Measurements from ENCODE around the gene GRK3.
"Not testable (repeated sequence)": the region's sequence is repeated elsewhere in the genome, so short reads cannot be mapped to it uniquely, and the experiment has no call there.

The GRK3 gene

GRCh38 chr22:25702571-25703167 lies 138.2 kb downstream of the GRK3 start:
- no peak for DNase-seq

GRCh38 chr22:25704701-25705100 lies 140.2 kb downstream of the GRK3 start:
- no peak for DNase-seq

GRCh38 chr22:25706197-25706596 lies 141.7 kb downstream of the GRK3 start:
- DNase-seq: no peak

GRCh38 chr22:25708430-25708829 lies 144.0 kb downstream of the GRK3 start:
- not testable (repeated sequence) for DNase-seq

GRCh38 chr22:25709758-25710157 lies 145.3 kb downstream of the GRK3 start:
- no peak for DNase-seq

GRCh38 chr22:25710501-25710900 lies 146.0 kb downstream of the GRK3 start:
- no peak for DNase-seq

GRCh38 chr22:25711491-25711890 lies 147.0 kb downstream of the GRK3 start:
- DNase-seq: no peak

- DNase-seq: no peak
These were observed 148.4 kb downstream of the GRK3 start for GRCh38 chr22:25712661-25713400.

GRCh38 chr22:25714070-25714469 lies 149.6 kb downstream of the GRK3 start:
- DNase-seq: no peak

GRCh38 chr22:25714739-25715138 lies 150.3 kb downstream of the GRK3 start:
- DNase-seq: no peak

GRCh38 chr22:25716637-25717036 lies 152.2 kb downstream of the GRK3 start:
- DNase-seq: no peak

- DNase-seq: no peak
These were observed 153.8 kb downstream of the GRK3 start for GRCh38 chr22:25718135-25718840.

GRCh38 chr22:25722223-25722622 lies 157.7 kb downstream of the GRK3 start:
- no peak for DNase-seq

GRCh38 chr22:25722626-25723025 lies 158.2 kb downstream of the GRK3 start:
- DNase-seq: no peak

GRCh38 chr22:25726241-25726640 lies 161.8 kb downstream of the GRK3 start:
- DNase-seq: no peak

GRCh38 chr22:25728071-25728470 lies 163.6 kb downstream of the GRK3 start:
- peak; percentile 21 for DNase-seq

GRCh38 chr22:25729016-25729995 lies 164.8 kb downstream of the GRK3 start:
- no peak for DNase-seq

- no peak for DNase-seq
These were observed 171.2 kb downstream of the GRK3 start for GRCh38 chr22:25735650-25736049.

- no peak for DNase-seq
These were observed 172.0 kb downstream of the GRK3 start for GRCh38 chr22:25736378-25737011.

- DNase-seq: no peak
These were observed 175.3 kb downstream of the GRK3 start for GRCh38 chr22:25739659-25740344.
